Stromal cell of bone marrow (primary cell): Measurements from ENCODE around the gene PDLIM7.

ENCODE experiments used
- DNase-seq: peaks from one replicate; pipeline ENCODE4 v3.0.0-alpha.2; 2012; ENCODE audit warnings: low read depth

The PDLIM7 gene

DNA sequence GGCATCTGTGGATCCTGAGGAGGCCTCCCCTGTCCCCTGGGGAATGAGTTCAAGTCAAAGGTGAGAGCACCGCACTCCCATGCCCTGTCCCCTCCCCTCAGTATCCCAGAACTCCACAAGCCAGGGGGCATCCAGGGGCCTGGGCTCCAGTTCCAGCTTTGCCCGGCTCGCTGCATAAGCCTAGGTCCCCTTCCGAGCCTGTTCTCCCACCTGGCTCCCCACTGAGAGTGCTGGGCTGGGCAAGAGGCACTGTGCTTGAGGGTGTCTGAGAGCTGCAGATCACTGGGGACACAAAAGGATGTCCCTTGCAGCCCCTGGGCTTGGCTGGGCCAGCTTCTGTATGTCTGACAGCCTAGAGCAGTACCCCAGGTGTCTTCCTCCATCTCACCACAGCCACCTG is 7.7 kb upstream of the PDLIM7 start:
- DNase-seq = no peak

DNA sequence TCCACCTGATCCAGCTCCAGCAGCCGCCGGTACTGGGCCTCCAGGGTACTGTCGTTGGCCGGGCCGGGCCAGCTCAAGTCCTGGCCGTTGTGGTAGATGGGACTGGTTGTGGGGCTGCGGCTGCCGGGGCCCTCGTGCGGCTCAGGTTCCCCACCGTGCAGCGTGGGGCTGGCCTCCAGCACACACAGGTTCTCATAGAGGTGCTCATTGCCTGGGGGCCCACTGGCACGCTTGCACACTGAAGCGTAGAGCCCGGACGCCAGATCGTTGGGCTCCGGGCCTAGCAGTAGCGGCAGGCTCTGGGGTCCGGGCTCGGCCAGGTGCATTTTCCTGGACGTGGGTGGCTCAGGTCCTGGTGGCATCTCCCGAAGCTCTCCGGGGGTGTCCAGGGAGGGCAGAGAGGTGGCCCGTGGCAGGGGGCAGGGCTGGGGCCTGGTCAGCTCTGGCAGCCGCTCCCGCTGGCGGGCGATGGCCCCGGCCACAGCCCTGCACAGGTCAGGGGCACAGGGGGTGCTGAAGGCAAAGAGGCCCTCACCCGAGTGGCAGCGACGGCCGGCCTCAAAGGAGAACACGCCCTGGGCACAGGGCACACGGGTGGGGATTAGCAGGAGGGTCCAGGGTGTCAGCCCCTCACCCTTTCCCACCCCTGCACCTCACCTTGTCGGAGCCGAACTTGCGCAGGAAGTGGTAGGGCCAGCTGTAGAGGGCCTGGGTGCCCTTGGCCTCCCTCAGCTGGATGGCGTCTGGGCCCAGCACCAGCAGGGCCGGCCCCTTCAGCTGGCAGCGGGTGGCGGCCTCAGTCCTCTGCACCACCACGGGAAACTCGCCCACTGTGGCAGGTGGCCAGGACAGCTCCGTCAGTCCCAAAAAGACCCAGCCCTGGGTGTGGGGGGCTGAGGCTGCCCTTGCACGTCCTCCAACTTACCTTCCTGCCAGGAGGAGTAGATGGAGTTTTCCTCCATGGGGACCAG is 7.0 kb upstream of the PDLIM7 start:
- no peak for DNase-seq

DNA sequence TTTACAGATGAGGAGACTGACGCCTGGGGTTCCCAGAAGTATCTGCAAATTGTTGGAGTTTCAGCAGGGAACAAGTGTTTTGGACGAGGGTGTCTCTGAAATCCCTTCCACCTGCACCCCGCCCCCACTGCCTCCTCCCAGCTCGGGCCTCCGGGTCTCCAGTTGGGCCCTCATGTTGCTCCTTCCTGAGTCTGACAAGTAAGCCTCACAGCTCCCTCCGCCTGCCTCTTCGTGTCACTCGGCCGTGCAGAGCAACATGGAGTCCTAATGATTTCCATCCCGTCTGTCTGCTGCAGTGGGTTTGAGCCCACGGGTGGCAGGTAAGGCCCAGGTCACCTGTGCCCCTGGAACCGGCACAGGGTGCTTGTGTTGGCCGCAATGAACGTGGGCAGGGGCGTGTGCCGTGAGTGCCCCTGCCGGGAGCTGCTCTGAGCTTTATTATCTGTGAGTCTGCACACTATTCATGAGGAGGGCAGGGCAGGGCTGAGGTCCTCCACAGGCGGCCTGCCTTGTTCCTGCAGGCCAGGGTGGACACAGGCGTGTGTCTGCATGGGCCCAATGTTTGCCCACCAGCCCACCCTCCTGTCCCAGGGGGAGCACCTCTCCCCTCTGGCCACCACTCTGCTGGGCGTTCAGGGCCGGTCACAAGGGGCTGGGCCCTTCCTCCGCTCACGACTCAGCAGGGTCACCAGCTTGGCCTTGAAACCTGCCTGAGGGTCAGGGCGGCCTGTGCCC is 6.1 kb upstream of the PDLIM7 start:
- no peak for DNase-seq

DNA sequence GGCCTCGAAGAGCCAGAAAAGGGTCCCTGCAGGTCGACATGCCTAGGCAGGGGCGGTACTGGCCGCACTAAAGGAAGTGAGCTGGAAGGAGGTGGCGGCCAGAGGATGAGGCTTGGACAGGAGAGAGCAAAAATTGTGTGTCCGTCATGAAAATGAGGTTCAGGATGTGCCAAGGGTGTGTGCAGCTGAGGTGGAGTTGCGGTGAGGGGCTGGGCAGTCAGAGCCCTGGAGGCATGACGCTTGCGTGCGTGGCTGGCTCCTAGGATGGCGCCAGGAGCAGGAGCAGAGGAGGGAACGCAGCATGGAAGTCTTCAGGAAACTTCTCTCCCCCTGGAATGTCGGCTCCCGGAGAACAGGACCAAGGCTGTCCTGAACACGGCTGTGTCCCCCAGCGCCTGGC is 5.5 kb upstream of the PDLIM7 start:
- DNase-seq = no peak

DNA sequence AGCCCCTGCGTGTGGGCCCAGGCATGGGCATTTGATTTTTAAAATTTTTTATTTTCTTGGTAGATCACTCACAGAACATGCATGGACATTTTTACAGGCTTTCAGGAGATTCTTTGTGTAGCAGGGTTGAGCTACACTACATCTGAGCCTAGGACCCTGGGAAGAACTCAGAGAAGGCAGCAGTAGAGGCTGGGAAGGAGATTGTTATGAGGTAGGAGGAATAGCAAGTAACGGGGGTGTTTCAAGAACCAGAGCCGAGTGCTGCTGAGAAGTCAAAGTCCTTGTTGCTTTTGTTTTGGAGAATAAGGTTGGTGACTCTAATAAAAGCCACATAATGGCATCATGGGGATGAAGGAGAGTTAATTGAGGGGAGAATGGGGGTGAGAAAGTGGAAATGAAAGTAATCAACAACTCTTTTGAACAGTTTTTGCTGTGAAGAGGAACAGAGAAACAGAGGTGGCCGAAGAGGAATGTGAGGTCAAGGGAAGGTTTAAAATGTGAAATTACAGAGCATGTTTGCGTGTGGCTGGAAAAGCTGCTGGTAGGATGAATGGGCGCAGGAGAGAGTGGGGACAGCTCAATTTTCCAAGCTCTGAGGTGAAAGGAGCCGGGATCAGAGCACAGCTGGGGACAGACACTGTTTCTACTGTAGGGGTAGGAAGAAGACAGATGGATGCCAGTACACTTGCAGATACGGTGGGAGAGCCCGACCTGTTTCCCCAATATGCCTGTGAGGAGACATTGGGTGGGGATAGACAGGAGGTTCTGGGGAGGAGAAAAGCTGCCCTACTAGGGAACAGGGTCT is 4.7 kb upstream of the PDLIM7 start:
- DNase-seq = no peak

DNA sequence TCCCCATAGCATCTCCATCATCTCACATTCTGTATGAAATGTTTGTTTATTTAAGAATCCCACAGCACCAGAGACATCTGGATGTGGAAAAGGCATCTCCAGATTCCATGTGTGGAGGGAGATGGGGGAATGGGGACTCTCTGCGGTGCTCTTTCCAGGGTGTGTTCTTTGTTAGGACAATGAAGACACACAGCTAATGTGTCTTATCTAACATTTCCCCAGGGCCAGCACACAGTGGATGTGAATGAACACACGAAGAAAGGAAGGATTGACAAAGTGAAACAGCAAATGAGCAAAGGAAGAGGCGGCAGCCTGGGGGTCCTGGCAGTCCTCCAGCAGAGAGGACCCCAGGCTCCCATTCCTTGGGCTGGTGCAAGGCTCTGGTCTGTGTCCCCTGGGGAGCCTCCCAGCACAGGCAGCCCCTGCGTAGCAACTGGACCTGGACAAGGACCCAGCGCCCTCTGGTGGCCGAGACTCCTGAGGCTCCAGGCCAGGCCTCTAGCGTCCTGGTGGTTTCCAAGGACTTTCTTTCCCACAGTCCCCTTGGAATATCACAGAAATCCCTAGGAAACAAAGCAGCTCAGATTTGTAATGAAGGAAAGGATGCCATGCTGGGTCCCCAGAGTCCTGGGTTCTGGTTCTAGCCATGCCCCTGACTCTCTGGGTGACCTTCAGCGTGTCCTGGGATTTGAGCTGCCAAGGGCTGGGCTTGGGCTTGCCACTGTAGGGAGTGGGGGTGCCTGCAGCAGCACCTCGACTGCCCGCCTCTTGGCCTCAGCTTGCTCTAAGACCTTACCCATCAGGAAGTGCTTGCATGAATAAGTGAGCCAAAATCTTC is 3.5 kb upstream of the PDLIM7 start:
- DNase-seq = peak; percentile 63

DNA sequence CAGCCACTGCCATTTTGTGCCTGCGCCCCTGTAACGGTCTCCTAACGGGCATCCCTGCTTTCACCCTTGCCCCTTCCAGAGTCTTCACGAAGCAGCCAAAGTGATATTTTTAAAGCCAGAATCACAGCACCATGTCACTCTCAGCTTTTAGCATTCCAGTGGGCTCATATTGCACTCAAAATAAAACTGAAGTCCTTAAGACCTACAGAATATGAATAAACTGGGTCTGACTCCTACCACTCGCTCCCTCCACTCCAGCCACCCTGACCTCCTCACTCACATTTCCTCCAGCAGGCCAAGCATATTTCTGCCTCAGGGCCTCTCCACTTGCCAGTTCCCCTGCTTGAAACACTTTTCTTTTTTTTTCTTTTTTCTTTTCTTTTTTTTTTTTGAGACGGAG is 2.4 kb upstream of the PDLIM7 start:
- no peak for DNase-seq

DNA sequence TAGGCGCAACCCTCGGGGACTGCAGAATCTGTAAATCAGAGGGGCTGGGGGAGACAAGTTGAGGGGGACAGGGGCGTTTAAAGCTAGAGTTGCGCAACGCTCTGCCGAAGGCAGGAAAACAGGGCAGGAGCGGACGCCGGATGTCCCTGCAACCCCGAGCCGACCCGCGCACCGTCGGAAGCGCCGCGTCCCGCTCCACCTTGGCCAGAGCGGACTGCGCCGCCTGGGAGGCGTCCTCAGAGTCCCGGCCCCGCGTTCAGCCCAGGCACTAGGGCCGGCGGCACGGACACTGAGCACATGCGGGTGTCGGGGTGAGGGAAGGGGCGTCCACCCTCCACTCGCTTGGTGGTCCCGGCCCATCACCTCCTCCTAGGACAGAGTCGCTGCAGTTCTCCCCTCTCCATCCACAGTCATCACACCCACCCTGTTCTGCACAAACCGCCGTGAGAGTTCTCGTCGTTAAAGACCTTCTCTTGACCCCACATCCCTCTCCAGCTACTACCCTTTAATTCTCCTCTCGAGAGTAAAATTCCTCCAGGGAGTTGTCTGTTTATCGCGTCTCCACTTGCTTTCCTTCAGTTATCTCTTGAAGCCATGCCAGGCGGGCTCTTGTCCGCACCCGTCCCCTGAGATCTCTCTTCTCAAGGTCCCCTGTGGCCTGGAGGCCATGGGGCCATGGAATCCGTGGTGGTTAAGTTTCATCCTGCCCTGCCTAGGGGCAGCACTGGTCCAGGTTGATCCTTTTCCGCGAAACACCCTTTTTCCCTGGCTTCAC is 796 bp upstream of the PDLIM7 start:
- no peak for DNase-seq

DNA sequence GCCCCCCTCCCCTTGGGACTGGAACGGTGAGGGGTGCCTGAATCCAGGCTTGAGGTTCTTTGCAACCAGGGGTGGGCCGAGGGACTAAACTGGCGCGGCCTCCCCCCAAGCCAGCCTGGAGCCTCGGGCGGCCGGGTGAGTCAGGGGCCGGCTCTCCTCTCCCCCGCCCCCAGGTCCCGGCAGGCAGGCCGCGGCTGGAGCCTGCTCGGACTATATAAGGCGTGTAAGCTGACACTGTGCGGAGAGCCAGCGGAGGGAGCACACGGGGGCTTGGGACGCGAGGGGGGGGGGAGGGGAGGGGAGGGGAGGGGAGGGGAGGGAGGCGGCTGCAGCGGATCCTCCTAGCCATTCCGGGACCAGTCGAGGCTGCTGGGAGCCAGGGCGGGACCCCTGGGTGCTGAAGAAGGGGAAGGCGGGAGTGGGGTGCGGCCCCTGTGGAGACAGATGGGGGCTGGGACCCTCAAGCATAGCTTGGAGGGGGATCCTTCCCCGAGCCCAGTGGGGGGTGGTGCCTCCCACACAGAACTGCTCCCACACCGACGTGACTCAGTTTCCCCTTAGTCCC is 595 bp downstream of the PDLIM7 start:
- DNase-seq = peak; percentile 87

DNA sequence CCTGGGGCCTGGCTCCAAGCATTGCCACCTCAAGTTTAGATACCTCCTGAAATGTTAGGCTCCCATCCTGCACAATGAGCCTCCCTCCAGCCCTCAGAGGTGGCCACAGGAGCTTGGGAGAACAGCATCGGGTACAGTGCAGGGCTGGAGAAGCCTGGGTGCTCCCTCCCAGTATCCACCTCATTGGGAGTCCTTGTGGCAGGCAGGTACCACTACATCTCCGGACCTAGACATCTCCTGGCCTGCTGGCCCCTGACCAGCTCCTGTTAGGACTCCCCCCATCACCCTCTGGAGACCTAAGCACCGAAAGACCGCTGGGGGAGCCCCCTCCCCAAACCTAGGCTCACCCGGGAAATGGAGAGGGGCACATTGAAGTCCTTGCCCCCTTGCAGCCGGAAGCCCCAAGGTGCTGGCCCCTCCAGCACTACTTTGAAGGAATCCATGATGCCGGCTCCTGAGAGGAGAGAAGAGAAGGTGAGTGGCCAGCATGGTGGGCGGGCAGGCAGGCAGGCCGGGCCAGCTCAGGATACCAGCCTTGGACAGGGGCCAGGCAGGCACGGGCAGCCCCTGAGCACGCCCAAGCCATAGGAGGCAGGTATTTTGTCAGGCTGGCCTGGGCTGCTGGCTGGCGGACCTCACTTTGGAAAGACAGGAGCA is 1.2 kb downstream of the PDLIM7 start:
- DNase-seq = no peak

DNA sequence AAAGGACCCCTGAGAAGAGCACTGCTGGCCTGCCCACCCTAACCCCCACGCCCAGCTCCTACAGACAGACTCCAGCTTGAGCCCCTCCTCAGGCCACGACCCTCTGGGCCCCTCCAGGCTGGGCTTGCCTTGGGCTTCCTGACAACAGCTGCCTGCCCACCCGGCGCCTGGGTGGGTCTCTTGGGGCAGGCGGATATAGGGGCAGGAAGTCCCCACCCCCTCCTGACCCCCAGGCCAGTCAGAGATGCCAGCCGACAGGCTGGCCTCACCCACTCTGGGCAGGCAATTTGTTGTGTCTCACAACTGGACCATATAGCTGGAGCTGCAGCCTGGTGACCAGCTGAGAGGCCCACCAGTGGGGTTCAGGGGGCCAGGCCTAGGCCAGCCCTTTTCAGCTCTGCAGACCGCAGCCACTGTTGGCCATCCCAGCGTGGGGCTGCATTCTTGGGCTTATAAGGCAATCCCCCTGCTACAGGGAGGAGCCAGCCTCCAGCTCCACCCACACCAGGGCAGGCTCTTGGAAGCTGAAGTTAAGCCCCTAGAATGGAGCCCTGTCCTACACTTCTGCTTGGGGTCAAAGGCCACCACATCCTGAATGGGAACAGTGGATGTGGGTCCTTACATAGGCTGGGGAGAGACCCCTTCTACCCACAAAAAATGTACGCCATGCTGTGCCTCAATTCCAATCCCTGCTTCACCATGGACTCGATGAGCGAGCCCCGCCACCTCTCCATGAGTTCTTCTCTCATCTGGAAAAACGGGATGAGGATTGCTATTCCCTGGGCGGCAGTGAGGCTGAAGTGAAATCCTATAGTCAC is 2.0 kb downstream of the PDLIM7 start:
- DNase-seq = peak; percentile 77

DNA sequence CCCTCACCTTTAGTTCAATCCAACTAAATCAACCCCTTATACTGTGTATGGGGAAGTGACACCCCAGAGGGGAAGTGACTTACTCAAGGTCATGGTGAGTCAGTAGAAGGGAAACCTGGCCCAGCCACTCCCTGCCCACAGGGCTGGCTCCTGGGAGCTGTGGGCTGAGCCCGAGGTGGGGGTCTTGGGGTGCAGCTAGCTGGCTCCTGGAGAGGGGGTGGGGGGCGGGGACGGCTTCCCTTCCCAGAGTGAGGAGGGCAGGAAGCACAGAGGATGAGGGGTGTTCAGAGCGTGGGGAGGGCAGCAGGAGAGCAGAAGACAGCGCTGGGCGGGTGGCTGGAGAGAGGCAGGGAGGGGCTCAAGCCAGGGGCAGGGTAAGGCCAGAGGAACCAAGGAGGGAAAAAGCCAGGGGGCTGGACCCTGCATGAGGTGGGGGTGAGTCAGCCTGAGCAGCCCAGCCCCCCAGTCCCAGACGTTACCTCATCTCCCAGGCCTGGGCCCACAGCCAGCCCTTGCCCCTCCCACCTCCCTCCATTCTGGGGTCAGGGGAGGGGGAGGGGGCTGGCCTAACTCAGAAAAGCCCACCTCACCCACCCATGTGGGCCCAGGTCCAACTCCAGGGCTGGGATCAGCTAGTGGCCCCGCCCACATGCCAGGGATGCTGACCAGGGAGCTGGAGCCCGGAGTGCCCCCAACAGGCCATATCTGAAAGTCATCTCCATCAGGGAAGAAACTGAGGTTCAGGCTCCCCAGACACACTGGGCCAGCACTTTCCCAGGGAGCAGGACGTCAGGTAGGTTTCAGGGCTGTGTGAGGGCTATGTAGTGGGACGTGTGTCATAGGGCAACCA is 2.8 kb downstream of the PDLIM7 start:
- peak; percentile 70 for DNase-seq

DNA sequence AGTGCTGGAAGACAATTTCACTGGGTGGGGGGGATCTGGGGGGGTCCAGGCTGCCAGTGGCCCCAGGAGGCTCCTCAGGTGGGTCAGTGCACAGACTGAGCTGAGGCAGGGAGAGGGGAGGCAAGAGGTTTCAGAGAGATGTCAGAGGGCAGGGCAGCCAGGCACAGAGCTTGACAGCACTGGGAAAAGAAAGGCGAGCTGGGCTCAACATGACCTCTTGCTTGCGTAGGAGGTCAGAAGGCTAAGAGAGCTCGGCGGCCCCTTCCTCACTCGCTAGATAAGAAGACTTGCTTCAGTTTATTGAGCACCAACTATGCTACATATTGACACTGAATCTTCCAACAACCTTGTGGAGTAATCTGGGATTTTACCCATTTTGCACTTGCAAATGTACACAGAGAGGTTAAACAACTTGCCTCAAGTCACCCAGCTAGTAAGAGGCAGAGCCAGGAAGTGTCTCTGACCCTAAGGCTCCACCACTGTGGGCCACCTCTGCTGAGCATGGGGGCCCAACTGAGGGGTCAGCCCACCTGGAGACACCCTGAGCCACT is 3.5 kb downstream of the PDLIM7 start:
- DNase-seq = no peak

DNA sequence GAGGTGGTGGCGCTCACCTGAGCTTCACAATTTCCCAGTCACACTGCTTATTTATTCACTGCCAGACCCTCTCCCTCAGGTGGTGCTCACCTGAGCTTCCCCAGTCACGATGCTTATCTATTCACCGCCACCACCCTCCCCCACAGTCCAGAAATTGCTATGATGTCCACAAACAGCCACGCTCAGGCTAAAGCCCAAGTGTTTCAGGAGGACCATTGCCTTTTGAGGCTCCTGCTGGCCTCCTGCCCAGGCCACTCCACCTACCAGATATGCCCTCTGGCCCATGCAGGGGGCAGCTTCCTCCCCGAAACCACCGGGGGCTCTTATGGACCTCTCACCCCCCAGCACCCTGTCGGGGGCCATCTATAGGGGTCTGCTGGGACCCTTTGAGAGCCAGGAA is 4.6 kb downstream of the PDLIM7 start:
- DNase-seq = no peak

DNA sequence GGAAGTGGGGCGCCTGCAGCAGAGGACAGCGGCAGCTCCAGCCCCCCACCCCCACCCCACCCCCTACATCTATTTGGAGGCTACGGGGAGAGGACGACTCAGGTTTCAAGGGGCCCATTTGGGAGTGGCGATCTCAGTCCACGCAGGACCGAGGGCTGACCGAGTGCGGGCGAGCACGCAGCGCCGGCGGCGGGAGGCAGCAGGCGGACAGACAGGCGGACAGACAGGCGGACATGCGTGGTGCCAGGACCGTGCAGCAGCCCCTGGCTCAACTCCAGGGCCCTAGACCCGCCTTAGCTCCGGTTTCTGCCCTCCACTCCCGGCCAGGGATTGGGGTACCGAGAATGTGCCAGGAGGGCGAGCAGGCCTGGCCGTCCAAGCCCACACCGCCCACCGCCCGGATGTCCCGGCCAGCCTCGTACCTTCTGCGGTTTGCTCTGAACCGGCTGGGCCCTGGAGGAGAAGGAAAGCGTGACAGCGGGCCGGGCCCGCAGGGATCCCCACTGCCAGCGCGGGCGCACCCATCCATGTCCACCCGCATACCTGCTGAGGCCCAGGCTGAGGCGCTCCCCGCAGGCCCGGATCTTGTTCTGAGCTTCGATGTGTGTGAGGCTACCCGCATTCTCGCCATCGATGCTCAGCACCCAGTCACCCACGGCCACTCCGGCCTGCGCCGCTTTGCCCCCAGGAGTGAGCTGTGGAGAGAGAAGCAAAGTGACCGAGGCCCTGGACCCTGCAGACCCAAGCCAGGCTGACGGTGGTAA is 5.2 kb downstream of the PDLIM7 start:
- no peak for DNase-seq

DNA sequence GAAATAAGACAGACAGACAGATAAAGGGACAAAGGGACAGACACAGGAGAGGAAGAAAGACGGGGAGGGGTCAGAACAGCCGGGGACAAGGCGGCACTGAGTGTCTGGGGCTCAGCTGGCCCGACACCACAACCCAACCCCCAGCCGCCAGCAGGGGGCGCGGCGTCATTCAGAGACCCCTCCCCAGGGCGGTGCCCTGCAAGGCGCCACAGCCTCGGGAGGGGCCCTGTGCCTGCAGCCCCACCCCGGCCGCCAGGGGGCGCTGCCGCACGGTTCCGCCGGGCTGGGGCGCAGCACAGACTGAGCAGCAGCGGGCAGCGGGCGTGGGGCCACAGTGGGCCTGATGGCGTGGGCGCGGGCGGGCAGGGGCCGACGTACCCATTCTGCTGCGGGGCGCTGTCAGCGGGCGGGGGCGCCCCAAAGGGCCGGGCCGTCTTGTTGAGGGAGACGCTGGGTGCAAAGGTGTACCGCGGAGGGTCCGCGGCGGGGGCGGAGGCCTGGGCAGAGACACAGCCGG is 5.9 kb downstream of the PDLIM7 start:
- no peak for DNase-seq

DNA sequence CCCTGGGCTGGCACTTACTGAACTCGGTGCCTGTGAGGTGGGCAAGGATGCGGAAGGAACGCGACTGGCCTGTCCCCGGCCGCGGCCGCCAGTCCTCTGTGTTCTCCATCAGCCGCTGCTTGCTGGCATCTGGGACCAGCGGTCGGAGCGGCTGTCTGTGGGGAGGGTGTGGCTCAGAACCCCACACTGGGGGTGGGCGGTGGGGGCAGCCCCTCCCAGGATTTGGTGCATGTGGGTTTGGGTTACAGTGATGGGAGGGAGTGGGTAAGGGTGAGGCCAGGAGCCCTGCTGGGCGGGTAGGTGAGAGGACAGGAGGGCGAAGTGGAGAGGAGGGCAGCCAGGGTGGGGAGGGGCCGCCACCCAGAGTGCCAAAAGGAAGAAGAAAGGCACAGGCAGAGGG is 6.4 kb downstream of the PDLIM7 start:
- no peak for DNase-seq
